GM18858 (cell line): ENCODE data around the gene FMN2.

Source experiments
- ATAC-seq: cut with Tn5 transposase; IDR thresholded peaks from one replicate; pipeline ENCODE4 v1.9.1; 2021; ENCODE audit not compliant: unreplicated experiment

The FMN2 gene

GRCh38 chr1:240474133-240474614 lies 382.5 kb downstream of the FMN2 start:
- ATAC-seq, result no peak

GRCh38 chr1:240475832-240476231 lies 384.1 kb downstream of the FMN2 start:
- no peak for ATAC-seq

- ATAC-seq, result no peak
Measured at GRCh38 chr1:240478536-240478935, 386.9 kb downstream of the FMN2 start.

GRCh38 chr1:240484804-240485443 lies 393.2 kb downstream of the FMN2 start:
- no peak for ATAC-seq

- ATAC-seq, result no peak
Measured at GRCh38 chr1:240486611-240487010, 394.9 kb downstream of the FMN2 start.

GRCh38 chr1:240487493-240487892 lies 395.8 kb downstream of the FMN2 start:
- no peak for ATAC-seq

- ATAC-seq, result no peak
Measured at GRCh38 chr1:240491156-240491555, 399.5 kb downstream of the FMN2 start.

GRCh38 chr1:240491796-240492195 lies 400.1 kb downstream of the FMN2 start:
- ATAC-seq, result no peak

GRCh38 chr1:240492832-240493440 lies 401.3 kb downstream of the FMN2 start:
- no peak for ATAC-seq

GRCh38 chr1:240495601-240496000 lies 403.9 kb downstream of the FMN2 start:
- no peak for ATAC-seq

- no peak for ATAC-seq
Measured at GRCh38 chr1:240496356-240496755, 404.7 kb downstream of the FMN2 start.

GRCh38 chr1:240496941-240497340 lies 405.3 kb downstream of the FMN2 start:
- no peak for ATAC-seq

- ATAC-seq, result no peak
Measured at GRCh38 chr1:240497908-240498307, 406.2 kb downstream of the FMN2 start.

- no peak for ATAC-seq
Measured at GRCh38 chr1:240498335-240498734, 406.7 kb downstream of the FMN2 start.

- ATAC-seq, result no peak
Measured at GRCh38 chr1:240499012-240499411, 407.3 kb downstream of the FMN2 start.

- ATAC-seq, result no peak
Measured at GRCh38 chr1:240500647-240501046, 409.0 kb downstream of the FMN2 start.

GRCh38 chr1:240501115-240501514 lies 409.4 kb downstream of the FMN2 start:
- no peak for ATAC-seq

GRCh38 chr1:240503036-240503435 lies 411.4 kb downstream of the FMN2 start:
- no peak for ATAC-seq

GRCh38 chr1:240503558-240503957 lies 411.9 kb downstream of the FMN2 start:
- no peak for ATAC-seq

- no peak for ATAC-seq
Measured at GRCh38 chr1:240506176-240506575, 414.5 kb downstream of the FMN2 start.

GRCh38 chr1:240508201-240508600 lies 416.5 kb downstream of the FMN2 start:
- no peak for ATAC-seq

GRCh38 chr1:240508950-240509349 lies 417.3 kb downstream of the FMN2 start:
- no peak for ATAC-seq

- no peak for ATAC-seq
Measured at GRCh38 chr1:240511789-240512188, 420.1 kb downstream of the FMN2 start.
